Neural cell (in vitro differentiated cells): ENCODE data around the gene KRT9.

Experiments
- CTCF ChIP-seq: fragments of 450-650 bp; IDR thresholded peaks from 2 replicates; pipeline ENCODE4 v1.5.1; 2014; ENCODE audit warnings: antibody characterized with exemption, mild to moderate bottlenecking, moderate library complexity; ENCODE audit not compliant: poor library complexity, severe bottlenecking
- EP300 ChIP-seq: fragments of 450-650 bp; conservative IDR thresholded peaks from 2 replicates; pipeline ENCODE4 v1.6.1; 2014; ENCODE audit warnings: antibody characterized with exemption, mild to moderate bottlenecking, moderate library complexity; ENCODE audit not compliant: poor library complexity, severe bottlenecking
- EZH2 ChIP-seq: fragments of 200-600, 300-800 bp; shearing (Covaris generic), sonication (generic); IDR thresholded peaks from 2 replicates; pipeline ENCODE4 v1.6.1; 2014; ENCODE audit warnings: antibody characterized with exemption, low read length, borderline replicate concordance, mild to moderate bottlenecking; ENCODE audit not compliant: insufficient read depth, poor library complexity, severe bottlenecking
- TAF1 ChIP-seq: IDR thresholded peaks from 2 replicates; pipeline ENCODE4 v1.6.1; 2012; ENCODE audit warnings: low read depth

- no peak for TF ChIP-seq CTCF
- TF ChIP-seq EP300: no peak
- TF ChIP-seq EZH2: no peak
- TF ChIP-seq TAF1: no peak
Observed at GRCh38 chr17:41528959-41529353, 42.9 kb downstream of the KRT9 start.
